Daoy (cell line): ENCODE data around the gene NOXA1. TPM values are rescaled to one million over a fixed set of nuclear protein-coding genes. Genes with fewer than 3 reads are reported as not detected.
A peak's percentile ranks its signal among the peaks of the same experiment; 100 is the strongest.

ENCODE experiments used
- DNase-seq: peaks from one replicate; pipeline ENCODE4 v3.0.0-alpha.2; 2015; ENCODE audit warnings: low read depth
- total RNA-seq: library from RNA; depleted of rRNA; stranded (reverse); fragments of >200 nt; shearing (Covaris generic); gene quantifications from 2 replicates; pipeline ENCODE4 v1.2.3, GENCODE V29; 2014; rRNA removed

The NOXA1 gene
- total RNA-seq, 1 experiment from 2014 or later = not detected

DNA sequence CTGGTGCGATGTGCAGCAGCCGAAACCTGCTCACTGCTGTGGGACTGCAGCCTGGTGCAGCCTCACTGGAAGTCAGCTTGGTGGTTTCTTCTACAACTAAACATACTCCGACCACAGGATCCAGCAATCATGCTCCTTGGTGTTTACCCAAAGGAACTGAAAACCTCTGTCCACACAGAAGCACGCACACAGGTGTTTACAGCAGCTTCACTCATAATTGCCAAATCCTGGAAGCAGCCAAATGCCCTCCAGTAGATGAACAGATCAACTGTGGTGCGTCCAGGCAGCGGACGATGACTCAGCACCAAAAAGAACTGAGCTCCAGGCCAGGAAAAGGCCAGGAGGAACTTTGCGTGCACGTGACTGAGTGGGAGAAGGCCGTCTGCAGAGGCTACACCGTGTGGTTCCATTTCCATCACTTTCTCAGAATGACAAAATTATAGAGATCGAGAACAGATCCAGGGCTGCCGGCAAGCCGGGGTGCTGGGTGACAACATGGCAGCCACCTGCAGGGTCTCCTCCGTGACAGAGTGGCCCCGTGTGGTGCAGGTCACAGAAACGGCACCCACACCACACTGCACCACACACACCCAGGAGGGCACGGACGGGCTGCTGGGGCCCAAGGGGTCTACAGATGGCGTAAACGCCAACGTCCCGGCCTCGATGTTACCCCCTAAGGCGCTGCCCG lies 59.0 kb downstream of the NOXA1 start:
- DNase-seq = peak; percentile 82

Other genes with a start within 250 kb of the NOXA1 start
- 11.3 and 23.5 TPM in 2 replicates for gene ANAPC2, start 234.8 kb upstream of the NOXA1 start, total RNA-seq
- 169 and 188 TPM in 2 replicates for gene SSNA1, start 234.7 kb upstream of the NOXA1 start, total RNA-seq
- 11.7 and 12.8 TPM in 2 replicates for gene TPRN, start 222.7 kb upstream of the NOXA1 start, total RNA-seq
- 62.3 and 65.4 TPM in 2 replicates for gene TMEM203, start 217.7 kb upstream of the NOXA1 start, total RNA-seq
- gene NDOR1, start 217.7 kb upstream of the NOXA1 start, total RNA-seq = 14.3 and 15.3 TPM in 2 replicates
- gene RNF208, start 201.2 kb upstream of the NOXA1 start, total RNA-seq = not detected in 2 replicates
- 0.91 TPM in 1 of 2 replicates, not detected in the other for gene CYSRT1, start 198.2 kb upstream of the NOXA1 start, total RNA-seq
- 0.21 TPM in 1 of 2 replicates, not detected in the other for gene RNF224, start 195.9 kb upstream of the NOXA1 start, total RNA-seq
- gene SLC34A3, start 192.5 kb upstream of the NOXA1 start, total RNA-seq = not detected in 2 replicates
- 294 and 321 TPM in 2 replicates for gene TUBB4B, start 182.1 kb upstream of the NOXA1 start, total RNA-seq
- gene STPG3, start 172.1 kb upstream of the NOXA1 start, total RNA-seq = not detected in 2 replicates
- 62.2 and 74.7 TPM in 2 replicates for gene NELFB, start 168.1 kb upstream of the NOXA1 start, total RNA-seq
- gene TOR4A, start 145.7 kb upstream of the NOXA1 start, total RNA-seq = 13.4 and 18.7 TPM in 2 replicates
- gene NRARP, start 121.1 kb upstream of the NOXA1 start, total RNA-seq = 3.5 and 10.0 TPM in 2 replicates
- 0.86 and 2.3 TPM in 2 replicates for gene EXD3, start 231 bp upstream of the NOXA1 start, total RNA-seq
- not detected in 2 replicates for gene ENTPD8, start 18.0 kb downstream of the NOXA1 start, total RNA-seq
- 13.5 and 13.7 TPM in 2 replicates for gene NSMF, start 35.9 kb downstream of the NOXA1 start, total RNA-seq
- under 0.01 TPM in 1 of 2 replicates, not detected in the other for gene PNPLA7, start 127.0 kb downstream of the NOXA1 start, total RNA-seq
- gene MRPL41, start 128.5 kb downstream of the NOXA1 start, total RNA-seq = 101 and 119 TPM in 2 replicates
- 56.5 and 61.9 TPM in 2 replicates for gene DPH7, start 155.5 kb downstream of the NOXA1 start, total RNA-seq
- 55.7 and 64.5 TPM in 2 replicates for gene ZMYND19, start 167.1 kb downstream of the NOXA1 start, total RNA-seq
- 11.5 and 11.6 TPM in 2 replicates for gene ARRDC1, start 182.3 kb downstream of the NOXA1 start, total RNA-seq
- gene EHMT1, start 195.6 kb downstream of the NOXA1 start, total RNA-seq = 36.8 and 51.9 TPM in 2 replicates